COLO829 (cell line): ENCODE measurements around the gene SPOPL.
"Not testable (repeated sequence)": the region's sequence is repeated elsewhere in the genome, so short reads cannot be mapped to it uniquely, and the experiment has no call there.

Source experiments
- DNase-seq: peaks from one replicate; pipeline ENCODE4 v3.0.0; 2012; ENCODE audit warnings: low spot score

The SPOPL gene

DNA sequence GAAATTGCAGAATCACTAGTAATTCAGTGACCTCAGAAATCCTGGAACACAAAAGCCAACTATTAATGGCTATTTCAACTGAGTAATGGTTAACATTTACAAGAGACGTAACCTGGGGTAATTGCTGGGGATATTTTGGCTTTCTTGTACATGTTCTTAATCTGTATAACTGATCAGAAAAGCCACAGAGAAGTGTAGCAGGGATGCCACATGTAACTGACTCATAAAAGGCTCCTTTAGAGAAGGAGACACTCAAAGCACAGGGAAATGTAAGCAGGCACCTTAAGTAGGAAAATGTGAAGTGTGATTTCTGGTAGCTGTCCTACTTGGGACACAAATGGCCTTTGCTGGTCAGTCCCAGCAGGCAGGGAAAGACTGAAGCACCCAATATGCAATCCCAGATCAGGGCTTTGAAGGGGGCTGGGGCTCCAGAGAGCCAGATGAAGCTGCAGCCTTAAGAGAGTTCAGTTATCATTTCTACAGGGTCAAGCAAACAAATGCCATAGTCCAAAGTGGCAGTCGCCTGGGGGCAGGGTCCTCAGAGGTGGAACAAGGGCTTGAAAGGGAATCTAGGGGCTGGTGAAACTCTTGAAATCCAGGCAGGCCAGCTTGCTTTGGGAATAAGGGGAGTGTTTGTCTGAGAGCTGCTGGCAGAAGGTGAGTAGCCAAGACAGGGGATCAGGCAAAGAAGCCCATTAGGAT, 7.2 kb upstream of the SPOPL start:
- no peak for DNase-seq

DNA sequence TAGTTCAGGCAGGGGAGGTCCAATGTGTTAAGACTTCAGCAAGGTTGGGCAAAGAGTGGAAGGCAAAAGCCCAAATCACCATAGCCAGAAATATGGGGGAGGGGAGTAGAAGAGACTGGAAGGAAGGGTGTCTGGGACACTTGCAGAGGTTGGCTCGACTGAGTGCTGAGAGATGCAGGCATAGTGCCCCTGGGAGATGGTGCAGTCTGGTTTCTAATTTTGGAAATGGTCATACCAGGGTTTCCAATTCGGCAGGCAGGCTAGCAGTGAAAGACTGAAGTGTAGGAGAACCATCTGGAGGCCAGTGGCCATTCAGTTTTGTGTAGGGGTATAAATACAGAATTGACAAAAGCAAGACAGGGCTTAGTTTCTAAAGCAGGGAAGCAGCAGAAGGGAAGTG, 6.2 kb upstream of the SPOPL start:
- DNase-seq, result no peak

DNA sequence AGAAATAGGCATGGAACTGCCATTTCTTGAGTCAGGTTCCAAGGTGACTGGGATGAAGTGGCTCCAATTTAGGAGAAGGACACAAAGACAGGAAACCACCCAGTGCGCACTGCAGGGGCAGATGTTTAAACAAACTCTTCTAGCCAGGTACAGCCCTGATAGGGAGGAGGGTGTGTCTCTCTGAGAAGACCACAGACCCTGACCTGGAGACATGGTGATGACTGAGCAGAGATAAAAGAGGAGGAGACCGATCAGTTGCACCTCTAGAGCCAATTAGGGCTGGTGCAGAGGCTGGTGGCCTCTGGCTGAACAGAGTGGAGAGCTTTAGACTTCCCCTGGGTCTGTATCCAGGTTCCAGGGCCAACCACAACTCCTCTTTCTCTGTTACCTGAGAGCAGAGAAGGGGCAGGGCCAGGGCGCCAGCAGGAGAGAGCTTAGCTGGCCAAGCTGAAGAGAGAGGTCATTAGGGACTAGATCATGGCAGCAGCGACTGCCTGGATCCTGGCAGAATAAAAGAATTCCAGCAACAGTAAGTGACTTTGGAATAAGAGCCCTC, 5.4 kb upstream of the SPOPL start:
- no peak for DNase-seq

DNA sequence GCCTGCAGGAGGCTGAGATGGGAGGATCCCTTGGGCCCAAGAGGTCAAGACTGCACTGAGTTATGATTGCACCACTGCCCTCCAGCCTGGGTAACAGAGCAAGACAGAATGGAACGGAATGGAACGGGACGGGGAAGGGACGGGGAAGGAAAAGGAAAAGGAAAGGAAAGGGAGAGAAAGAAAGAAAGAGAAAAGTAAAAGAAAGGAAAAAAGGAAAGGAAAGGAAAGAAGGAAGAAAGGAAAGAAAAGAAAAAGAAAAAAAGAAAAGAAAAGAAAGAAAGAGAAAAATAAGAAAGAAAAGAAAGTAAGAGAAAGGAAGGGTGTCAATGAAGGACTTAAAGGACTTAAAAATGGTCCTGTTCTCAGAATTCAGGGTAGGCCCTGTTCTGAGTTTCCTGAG, 4.3 kb upstream of the SPOPL start:
- DNase-seq, result no peak

DNA sequence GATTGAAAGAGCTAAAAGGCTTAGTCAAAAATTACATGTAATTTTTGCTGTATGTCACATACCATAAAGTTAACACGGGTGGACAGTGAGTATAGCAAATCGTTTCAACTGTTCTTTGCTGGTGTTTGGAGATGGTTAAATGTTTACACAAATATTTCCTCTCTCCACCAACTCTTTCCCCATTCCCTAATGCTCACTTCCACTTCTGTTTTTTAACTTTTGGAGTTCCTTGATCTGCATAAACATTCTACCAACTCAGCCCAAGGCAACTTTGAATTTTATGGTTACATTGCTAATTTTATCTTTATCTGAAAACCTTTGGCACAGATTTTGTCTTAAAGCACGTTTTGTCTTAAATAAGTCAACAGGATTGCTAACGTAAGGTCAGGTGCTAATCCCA, 1.9 kb upstream of the SPOPL start:
- no peak for DNase-seq

DNA sequence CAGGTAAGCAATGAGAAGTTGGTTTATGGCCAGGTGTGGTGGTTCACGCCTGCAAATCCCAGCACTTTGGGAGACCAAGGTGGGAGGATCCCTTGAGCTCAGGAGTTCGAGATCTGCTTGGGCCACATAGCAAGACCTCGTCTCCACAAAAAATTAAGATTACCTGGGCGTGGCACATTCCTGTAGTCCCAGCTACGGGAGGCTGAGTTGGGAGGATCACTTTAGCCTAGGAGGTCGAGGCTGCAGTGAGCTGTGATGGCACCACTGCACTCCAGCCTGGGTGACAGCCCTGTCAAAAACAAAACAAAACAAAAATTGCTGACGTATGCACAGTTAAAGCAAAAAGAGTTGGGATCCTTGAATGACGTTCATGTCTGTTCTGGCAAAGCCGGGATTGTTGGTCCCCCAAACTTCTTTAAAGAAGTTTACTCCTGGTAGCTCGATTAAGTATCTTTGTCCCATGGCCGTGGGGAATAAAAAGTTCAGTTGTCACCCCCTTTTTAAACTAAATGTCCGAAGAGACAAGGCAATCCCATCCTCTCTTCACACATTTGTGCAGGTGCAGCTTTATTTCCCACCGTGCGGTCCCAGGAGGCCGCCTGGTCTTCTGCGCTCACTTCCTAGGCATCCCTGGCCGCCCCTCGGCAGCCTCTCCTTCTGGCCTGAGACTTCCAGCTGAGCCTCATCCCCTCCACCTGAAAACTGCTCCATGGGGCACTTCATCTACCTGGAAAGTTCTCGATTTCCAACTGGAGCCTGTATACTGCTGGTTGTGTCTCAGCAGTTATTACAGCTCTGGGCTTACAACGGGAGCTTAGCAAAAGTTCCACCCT, 762 bp upstream of the SPOPL start:
- DNase-seq, result no peak

DNA sequence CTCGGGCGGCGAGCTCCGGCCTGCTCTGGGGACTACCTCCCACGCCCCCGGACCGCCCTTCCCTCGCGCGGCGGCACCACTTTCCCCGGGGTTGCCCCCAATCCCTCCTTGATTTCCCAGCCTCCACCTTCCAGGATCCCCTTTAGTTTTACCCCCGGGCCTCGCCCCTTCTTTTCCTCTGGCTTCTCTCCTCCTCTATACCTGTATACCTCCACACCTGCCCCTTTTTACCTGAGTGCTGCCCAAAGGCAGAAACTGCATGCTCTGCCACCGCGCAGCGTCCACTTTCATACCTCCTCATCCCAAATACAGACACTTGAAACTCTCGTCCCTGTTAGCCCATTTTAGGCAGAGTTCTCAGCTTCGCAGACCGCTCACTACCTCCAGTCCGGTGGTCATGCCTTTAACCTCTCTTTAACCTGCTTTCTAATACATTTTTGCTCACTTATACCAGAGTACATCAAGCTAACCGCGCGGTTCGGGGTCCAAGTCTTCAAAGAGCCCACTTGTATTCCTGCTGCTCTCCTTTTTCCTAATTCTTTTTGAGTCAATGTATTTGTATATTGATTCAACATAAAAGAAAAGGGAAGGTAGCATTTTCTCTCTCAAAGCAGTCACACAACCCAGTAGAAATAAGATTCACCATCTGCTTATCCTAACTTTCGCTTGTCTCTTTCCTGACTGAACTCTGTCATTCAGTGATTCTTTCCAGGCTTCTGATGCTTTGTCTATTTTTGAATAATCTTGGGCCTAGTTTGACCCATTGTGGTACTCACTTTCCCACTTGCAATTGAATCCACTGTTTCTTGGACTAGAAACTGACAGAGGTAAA, 901 bp downstream of the SPOPL start:
- DNase-seq, result no peak

DNA sequence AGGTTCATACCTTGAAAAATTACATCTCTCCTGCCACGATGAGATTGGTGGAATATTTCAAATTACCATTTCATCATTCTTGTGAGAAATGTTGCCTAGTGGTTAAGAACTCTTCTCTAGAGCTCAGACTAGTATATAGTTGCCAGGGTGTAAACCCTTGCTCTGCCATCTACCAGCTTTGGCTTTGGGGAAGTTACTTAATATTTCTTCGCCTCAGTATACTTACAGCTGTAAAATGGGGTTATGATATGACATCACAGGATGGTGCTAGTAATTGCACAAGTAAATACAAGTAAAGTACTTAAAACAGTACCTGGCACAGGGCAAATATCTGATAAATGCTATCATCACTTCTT, 1.5 kb downstream of the SPOPL start:
- no peak for DNase-seq

DNA sequence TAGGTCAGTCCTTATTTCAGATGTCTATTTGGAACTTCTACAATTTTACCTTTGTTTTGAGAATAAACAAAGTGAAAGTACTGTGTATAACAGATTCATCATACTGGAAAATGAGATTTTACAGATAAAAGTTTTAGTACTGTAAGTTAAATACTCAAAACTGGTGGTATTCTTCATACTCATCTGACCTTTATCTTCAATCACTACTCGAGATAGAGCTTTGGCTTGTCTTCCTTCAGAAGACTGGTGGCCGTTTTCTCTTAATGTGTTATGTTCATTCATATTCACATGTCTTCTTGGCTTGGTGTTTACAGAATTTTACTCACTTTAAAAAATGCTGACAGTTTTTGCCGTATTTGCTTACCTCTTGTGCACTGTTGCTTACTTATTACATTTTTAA, 2.1 kb downstream of the SPOPL start:
- no peak for DNase-seq

DNA sequence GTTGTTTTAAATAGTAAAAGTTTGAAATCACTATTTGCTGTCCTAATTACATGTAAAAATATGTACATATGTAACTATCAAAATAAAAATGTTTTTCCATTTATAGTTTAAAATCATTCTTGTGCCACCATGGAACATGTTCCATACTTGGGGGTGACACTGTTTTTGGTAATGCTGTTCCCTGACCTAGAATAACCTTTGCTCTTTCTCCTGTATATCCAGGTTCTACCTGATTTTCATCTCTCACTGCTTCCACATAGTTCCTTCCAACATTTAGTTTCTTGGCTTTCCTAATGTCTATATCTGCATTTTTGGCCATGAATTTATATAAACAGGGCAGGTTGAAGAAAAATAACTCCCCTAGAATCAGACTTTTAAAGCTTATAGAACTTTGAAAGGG, 2.5 kb downstream of the SPOPL start:
- DNase-seq, result no peak

DNA sequence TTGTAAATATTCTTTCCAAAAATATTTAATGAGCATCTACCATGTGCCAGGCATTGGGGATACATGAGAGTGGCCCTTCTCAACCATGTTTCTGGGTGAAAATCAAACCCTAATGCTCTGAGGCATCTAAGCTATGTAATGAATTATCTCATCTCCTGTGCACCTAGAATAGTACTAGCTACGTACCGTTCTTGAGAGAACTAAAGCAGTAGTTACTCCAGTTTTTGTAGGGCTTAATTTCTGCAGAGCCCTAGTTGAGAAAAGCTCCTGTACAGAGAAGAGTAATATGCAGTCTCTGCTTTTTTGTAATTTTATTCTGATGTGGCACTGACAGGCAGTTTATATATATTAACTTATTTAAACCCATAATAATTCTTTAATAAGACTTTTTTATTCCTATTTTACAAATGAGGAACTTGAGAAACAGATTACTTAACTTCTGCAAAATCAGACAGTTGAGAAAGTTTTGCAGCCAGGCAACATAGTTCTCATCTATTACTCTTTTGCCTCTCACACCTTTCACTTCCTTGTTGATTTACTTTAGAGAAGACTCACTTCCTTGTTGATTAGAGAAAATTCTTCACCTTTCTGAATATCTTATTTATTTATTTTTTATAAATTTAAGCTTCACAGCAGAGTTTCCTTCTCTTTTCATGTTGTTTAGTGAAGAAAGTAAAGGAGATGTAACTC, 3.1 kb downstream of the SPOPL start:
- DNase-seq, result no peak

DNA sequence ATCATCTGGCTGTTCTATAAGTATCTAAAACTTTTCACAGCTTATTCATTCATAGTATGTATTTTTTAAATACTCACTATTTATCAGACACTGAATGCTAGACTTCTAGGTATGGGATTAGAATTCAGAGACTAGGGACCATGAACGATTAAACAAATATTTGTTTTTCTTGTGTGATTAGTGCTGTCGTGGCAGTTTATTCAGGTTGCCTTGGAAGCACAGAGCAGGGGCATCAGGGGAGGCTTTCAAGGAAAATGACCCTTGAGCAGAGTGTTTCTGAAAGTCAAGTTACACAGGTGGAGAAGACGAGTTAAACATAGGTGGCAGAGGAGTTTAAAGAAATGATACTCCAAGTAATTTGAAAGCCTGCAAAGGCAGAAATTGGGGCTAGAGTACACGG, 5.7 kb downstream of the SPOPL start:
- no peak for DNase-seq

DNA sequence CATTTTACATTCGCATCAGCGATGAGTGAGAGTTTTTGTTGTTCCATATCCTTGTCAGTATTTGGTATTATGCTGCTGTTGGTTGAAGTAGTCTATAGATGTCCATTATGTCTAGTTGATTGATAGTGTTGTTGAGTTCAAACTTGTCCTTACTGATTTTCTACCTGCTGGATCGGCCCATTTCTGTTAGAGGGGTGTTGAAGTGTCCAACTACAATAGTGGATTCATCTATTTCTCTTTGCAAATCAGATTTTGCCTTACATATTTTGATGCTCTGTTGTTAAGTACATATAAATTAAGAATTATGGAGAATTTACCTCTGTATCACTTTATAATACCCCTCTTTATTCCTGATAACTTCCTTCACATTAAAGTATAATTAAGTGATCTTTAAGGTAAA, 8.7 kb downstream of the SPOPL start:
- DNase-seq, result no peak

DNA sequence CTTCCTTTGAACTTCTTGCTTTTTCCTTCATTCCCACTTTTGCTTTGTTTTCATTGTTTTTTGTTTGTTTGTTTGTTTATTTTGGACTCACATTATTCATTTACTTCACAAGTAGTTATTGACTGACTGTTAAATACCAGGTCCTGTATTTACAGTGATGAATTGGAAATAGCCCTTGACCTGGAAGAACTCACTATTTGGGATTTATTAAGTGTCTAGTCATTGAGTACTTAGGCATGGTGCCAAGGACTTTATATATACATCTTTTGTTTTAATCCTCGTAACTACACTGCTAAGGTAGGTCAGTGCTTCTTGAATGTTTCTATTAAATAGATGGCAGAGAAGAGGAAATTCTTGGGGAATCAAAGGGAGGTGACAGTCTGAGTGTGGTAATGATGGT, 11.1 kb downstream of the SPOPL start:
- DNase-seq, result no peak

DNA sequence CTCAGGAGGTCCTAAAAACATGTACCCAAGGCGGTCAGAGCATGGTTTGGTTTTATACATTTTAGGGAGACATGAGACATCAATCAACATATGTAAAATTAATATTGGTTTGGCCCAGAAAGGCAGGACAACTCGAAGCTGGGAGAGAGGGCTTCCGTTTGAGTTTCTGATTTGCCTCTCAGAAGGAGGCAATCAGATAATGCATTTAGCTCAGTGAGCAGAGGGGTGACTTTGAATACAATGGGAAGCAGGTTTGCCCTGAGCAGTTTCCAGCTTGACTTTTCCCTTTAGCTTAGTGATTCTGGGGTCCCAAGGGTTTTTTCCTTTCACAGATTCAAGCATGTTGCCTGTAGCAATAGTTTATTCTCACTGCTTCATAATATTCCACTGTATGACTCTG, 12.6 kb downstream of the SPOPL start:
- DNase-seq, result no peak

DNA sequence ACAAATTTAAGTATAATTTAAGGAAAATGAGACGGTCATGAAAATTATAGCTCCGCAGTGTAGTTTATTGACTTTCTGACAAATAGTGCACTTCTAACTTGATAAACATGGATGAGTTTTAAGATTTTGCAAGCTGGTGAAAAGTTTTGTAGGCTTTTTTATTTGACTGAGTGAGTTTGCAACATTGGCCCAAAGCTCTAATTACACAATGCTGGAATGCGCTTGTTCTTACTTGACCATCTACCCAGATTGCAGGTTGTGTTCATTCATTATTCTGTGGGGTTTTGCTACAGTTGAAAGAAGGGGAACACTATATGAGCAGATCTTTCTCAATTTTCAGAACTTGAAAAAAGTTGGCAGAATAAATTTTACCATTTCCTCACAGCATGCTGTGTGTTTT, 13.5 kb downstream of the SPOPL start:
- DNase-seq, result no peak

DNA sequence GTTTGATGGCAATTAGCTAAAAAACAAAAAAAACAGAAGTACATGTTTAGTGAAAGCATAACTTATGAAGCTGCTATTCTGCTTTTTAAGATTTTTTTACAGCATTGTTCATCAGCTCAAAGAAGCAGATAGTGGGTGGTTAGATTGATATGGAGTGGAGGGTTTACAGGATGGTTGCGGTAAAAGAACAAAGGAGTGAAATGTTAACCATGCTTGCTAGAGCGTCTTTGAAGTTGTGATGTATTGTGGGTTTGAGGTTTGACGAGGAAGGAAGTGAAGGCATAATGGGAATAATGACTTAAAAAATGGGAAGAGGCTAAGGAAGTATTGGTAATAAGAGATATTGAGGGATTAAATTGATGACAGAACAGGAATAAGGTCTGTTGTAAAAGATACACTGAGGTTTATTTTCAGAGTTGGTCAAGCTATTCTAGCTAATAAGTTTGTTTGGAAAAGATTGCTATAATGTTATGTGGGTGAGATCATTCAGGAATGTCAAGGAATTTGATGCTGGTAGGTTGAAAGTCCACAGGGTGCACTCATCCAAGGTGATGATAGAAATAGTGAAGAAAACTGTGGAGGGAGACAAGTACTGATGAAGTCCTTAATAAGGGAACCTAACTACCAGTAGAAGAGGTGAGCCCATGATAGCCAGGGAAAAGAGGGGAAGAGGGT, 14.6 kb downstream of the SPOPL start:
- no peak for DNase-seq

DNA sequence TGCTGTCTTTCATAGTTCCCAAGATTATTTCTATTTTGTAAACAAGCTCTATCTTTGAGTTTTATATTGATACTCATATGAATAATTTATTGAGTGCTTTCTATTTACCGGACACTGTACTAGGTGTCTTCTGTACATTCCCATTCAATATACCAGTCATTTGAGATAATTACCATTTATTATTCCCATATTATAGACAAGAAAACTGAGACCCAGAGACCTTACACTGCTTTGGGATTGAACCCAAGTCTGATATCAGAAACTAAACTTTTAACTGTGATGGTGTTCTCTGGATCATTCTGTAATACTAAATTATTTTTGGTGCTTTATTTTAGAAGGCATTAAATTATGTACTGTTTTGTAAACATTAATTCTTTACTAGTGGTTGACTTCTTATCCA, 17.3 kb downstream of the SPOPL start:
- DNase-seq, result no peak

DNA sequence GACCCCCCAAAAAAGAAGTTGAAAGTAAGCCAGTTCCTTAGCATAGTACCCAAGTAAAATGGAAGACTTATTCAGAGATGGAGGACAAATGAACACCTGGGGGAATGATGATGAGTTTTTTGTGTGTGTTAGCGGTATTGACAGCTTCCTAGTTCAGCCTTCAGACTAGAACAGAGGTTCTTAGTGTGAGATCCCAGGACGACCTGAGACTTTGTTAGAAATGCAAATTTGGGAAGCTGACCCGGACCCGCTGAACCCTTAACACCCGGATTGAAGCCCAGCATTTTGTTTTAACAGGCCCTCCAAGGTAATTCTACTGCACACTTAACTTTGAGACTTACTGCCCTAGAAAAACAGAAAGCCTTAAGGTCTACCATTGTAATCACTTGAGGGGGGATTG, 20.3 kb downstream of the SPOPL start:
- no peak for DNase-seq

DNA sequence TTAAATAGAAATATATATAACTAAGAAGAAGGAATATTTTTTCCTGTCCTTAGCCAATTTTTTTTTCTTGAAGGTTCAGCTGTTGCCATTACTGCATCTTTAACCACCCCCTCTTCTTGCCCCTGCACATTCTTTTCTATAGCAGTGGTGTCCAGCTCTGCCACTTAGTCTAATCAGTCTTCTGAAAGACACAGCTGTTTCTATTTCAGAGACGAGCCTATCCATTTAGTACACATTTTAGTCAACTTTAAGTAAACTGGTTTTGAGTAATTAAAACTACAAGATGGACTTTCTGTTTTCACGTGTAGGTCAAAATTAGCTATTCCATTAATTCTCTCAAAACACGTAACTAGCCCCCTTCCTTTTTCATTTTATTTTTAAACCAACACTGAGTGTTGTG, 21.0 kb downstream of the SPOPL start:
- DNase-seq, result no peak

DNA sequence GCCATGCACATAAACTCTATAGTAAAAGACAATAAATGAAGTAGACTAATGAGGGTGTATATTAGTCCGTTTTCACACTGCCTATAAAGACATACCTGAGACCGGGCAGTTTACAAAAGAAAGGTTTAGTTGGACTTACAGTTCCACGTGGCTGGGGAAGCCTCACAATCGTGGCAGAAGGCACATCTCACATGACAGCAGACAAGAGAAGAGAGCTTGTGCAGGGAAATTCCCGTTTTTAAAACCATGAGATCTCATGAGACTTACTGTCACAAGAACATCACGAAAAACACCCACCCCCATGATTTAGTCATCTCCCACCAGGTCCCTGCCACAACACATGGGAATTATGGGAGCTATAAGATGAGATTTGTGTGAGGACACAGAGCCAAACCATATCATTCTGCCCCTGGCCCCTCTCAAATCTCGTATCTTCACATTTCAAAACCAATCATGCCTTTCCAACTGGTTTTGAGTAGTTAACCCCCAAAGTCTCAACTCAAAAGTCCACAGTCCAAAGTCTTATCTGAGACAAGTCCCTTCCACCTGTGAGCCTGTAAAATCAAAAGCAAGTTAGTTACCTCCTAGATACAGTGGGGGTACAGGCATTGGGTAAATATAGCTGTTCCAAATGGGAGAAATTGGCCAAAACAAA, 21.6 kb downstream of the SPOPL start:
- not testable (repeated sequence) for DNase-seq
